ENCODE results near the gene RELCH. TPM values are rescaled to one million over a fixed set of nuclear protein-coding genes. Genes with fewer than 3 reads are reported as not detected.

RELCH gene
- total and polyA plus RNA-seq, 10 of the 15 experiments (the other 5 are each of a cell fraction or from before 2014, with no cell fraction given), result 3.1 to 23.6 (median 14.5) TPM

GRCh38 chr18:62323483-62324180 is 136.6 kb downstream of the RELCH start:
- no peak overlapping the region for H3K27ac ChIP-seq (ENCODE audit: control insufficient read depth, insufficient read depth)
- no peak overlapping the region for H3K4me2 ChIP-seq (ENCODE audit: control insufficient read depth, insufficient read depth)
- no peaks in the 10 kb centered on the region for H3K36me3 ChIP-seq (ENCODE audit: control insufficient read depth in 2 of 2, insufficient read depth in 2 of 2, low read length in 1 of 2)
- no peaks in the 10 kb centered on the region for H3K79me2 ChIP-seq (ENCODE audit: control insufficient read depth, insufficient read depth, low read length)
- in situ Hi-C loops (cut with MboI), result no loop called here
- FAIRE-seq (no peak), ATAC-seq (no peak), DNase-seq (ENCODE audit: low read depth, low spot score) (no peak)
- BruUV-seq (replicated peaks), result no TSS peak
- no peak overlapping the region for H3K4me3 ChIP-seq
- 55% methylated on average over 6 of the region's 6 CpGs for WGBS (ENCODE audit: insufficient coverage, insufficient replicate concordance, low lambda C conversion rate, missing lambda C conversion rate)
- H3K9ac ChIP-seq (ENCODE audit: control insufficient read depth, insufficient read depth, low read length), result no peak overlapping the region
- peaks cover 10% of the 10 kb centered on the region for H3K4me1 ChIP-seq (ENCODE audit: control insufficient read depth, insufficient read depth, low read length)
- ChIA-PET SMC1A (ENCODE audit: uncharacterized antibody, unreplicated experiment) (interaction anchor here (0.7 to 1.5 kb wide), 11 partner anchors 8 to 102 kb away, joined by 3 to 7 read pairs (median 3); no protein-coding TSS in a partner anchor), CTCF (interaction anchor here (0.7 to 3.6 kb wide), 10 partner anchors 8 to 137 kb away, joined by 3 to 21 read pairs (median 4); partner anchors contain the start of genes PIGN and RELCH), RAD21 (ENCODE audit: unreplicated experiment) (interaction anchor here (0.5 to 1.2 kb wide), 4 partner anchors 8 to 141 kb away, joined by 3 to 5 read pairs (median 3); no protein-coding TSS in a partner anchor), POLR2A (no interaction called here)
- no peak for TF ChIP-seq SRF (IDR thresholded peaks at IDR 0.05; ENCODE audit: low read depth in 2 of 2, low read length in 2 of 2)
- TF ChIP-seq ZNF217 (IDR thresholded peaks at IDR 0.05), result no peak
- intact Hi-C loops (cut with micrococcal nuclease; ENCODE audit: unreplicated experiment), result loop anchor here (5.0 to 10.0 kb wide), 2 partner anchors 36 to 261 kb away; no protein-coding TSS in a partner anchor
- H3K27me3 ChIP-seq (replicated peaks in 1 of 2; ENCODE audit: control insufficient read depth in 2 of 2, insufficient read depth in 2 of 2, low read length in 1 of 2), result peaks cover 0 to 13% of the 10 kb centered on the region in 2 experiments; a peak in 1 of 4 replicates
- H3K9me3 ChIP-seq (replicated peaks; ENCODE audit: control insufficient read depth, insufficient read depth, low read length), result no peaks in the 10 kb centered on the region
- no peaks in the 10 kb centered on the region for H4K20me1 ChIP-seq (ENCODE audit: control insufficient read depth, insufficient read depth)
- H2AFZ ChIP-seq (ENCODE audit: control insufficient read depth, low read depth, low read length), result no peak overlapping the region

- no peak for ATAC-seq
- ChIA-PET SMC1A (ENCODE audit: uncharacterized antibody, unreplicated experiment) (interaction anchor here (0.7 to 1.5 kb wide), 9 partner anchors 9 to 101 kb away, joined by 3 to 7 read pairs (median 3); no protein-coding TSS in a partner anchor), CTCF (interaction anchor here (0.7 to 3.6 kb wide), 9 partner anchors 9 to 137 kb away, joined by 3 to 21 read pairs (median 3); partner anchors contain the start of genes PIGN and RELCH), RAD21 (ENCODE audit: unreplicated experiment) (interaction anchor here (0.8 to 1.2 kb wide), 2 partner anchors 9 to 96 kb away, joined by 3 to 5 read pairs; no protein-coding TSS in a partner anchor), POLR2A (no interaction called here)
- BruUV-seq (replicated peaks), result no TSS peak
- Histone ChIP-seq H3K27me3 (replicated peaks in 1 of 2; ENCODE audit: control insufficient read depth in 2 of 2, insufficient read depth in 2 of 2, low read length in 1 of 2) (peaks cover 0 to 13% of the 10 kb centered on the region in 2 experiments; a peak in 1 of 4 replicates), H4K20me1 (ENCODE audit: control insufficient read depth, insufficient read depth) (no peaks in the 10 kb centered on the region), H3K9me3 (replicated peaks; ENCODE audit: control insufficient read depth, insufficient read depth, low read length) (no peaks in the 10 kb centered on the region), H3K36me3 (ENCODE audit: control insufficient read depth in 2 of 2, insufficient read depth in 2 of 2, low read length in 1 of 2) (no peaks in the 10 kb centered on the region), H3K27ac (ENCODE audit: control insufficient read depth, insufficient read depth) (no peak overlapping the region), H3K4me2 (ENCODE audit: control insufficient read depth, insufficient read depth) (peak overlapping the region; percentile 44), H3K9ac (ENCODE audit: control insufficient read depth, insufficient read depth, low read length) (no peak overlapping the region), H3K4me3 (peak overlapping the region; percentile 46; the same call in 1 of the 2 replicates), H3K79me2 (ENCODE audit: control insufficient read depth, insufficient read depth, low read length) (no peaks in the 10 kb centered on the region), H2AFZ (ENCODE audit: control insufficient read depth, low read depth, low read length) (no peak overlapping the region), H3K4me1 (ENCODE audit: control insufficient read depth, insufficient read depth, low read length) (peaks cover 10% of the 10 kb centered on the region)
- no peak for FAIRE-seq
- in situ Hi-C loops (cut with MboI) (no loop called here), intact Hi-C loops (cut with micrococcal nuclease; ENCODE audit: unreplicated experiment) (loop anchor here (5.0 to 10.0 kb wide), 2 partner anchors 37 to 260 kb away; no protein-coding TSS in a partner anchor)
- WGBS (ENCODE audit: insufficient coverage, insufficient replicate concordance, low lambda C conversion rate, missing lambda C conversion rate), result 33% methylated on average over 12 of the region's 12 CpGs
- TF ChIP-seq MLLT1 (IDR thresholded peaks at IDR 0.05), result peak; percentile 34; the same call in 1 of the 2 replicates
- TF ChIP-seq ZSCAN29 (IDR thresholded peaks at IDR 0.05), result no peak
- no peak for DNase-seq (ENCODE audit: low read depth, low spot score)
Measured at GRCh38 chr18:62324181-62324828, 137.2 kb downstream of the RELCH start.
